ENCODE measurements around the gene SORCS2.

The SORCS2 gene

DNA sequence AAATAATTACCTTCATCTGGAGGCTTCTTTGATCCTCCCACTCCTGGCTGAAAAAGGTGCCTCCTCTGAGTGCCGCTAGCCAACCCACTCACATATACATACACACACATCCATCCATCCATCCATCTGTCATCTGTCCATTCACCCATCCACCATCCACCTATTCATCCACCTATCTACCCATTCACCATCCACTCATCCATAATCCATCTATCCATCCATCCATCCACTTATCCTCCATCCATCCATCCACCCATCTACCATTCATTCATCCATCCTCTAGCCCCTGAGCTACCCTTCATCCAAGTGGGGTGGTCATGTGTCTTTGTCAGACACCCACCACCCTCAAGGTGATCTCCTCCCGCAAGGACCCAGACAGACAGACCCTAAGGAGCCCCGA lies 423.9 kb downstream of the SORCS2 start:
- H3K4me3 ChIP-seq (ENCODE audit: low read depth, low read length): no peak overlapping the region
- no peaks in the 10 kb centered on the region for H3K27me3 ChIP-seq (replicated peaks)
- H3K27ac ChIP-seq: no peak overlapping the region
- in situ Hi-C loops (cut with HindIII; ENCODE audit: low pct_ligation_motif_present, low sequenced_read_pairs): no loop called here
- no peak for TF ChIP-seq CTCF (IDR thresholded peaks at IDR 0.05; ENCODE audit: low read depth, low read length, missing control alignments)
- no peaks in the 10 kb centered on the region for H3K36me3 ChIP-seq (replicated peaks)
- DNase-seq: no peak

DNA sequence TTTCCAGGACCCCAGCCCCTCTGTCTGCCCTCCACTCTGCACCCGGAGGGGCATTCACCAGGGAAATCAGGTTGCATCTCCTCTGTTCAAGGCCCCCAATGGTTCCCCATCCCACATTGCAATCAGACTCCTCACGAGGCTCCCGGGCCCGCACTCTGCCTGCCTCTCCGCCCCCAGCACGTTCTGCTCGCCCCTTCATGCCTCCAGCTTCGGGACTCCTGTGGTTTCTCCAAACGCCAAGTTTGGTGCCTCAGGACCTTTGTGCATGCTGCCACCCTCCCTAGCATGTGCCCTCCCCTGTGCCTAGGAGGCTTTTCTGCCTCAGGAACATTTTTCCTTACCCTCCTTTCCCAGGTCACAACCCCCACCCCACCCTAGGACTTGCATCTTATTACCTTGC lies 426.0 kb downstream of the SORCS2 start:
- DNase-seq: no peak
- in situ Hi-C loops (cut with HindIII; ENCODE audit: low pct_ligation_motif_present, low sequenced_read_pairs): no loop called here
- no peak for TF ChIP-seq CTCF (IDR thresholded peaks at IDR 0.05; ENCODE audit: low read depth, low read length, missing control alignments)
- Histone ChIP-seq H3K4me3 (ENCODE audit: low read depth, low read length) (no peak overlapping the region), H3K27ac (no peak overlapping the region), H3K36me3 (replicated peaks) (no peaks in the 10 kb centered on the region), H3K27me3 (replicated peaks) (no peaks in the 10 kb centered on the region)

DNA sequence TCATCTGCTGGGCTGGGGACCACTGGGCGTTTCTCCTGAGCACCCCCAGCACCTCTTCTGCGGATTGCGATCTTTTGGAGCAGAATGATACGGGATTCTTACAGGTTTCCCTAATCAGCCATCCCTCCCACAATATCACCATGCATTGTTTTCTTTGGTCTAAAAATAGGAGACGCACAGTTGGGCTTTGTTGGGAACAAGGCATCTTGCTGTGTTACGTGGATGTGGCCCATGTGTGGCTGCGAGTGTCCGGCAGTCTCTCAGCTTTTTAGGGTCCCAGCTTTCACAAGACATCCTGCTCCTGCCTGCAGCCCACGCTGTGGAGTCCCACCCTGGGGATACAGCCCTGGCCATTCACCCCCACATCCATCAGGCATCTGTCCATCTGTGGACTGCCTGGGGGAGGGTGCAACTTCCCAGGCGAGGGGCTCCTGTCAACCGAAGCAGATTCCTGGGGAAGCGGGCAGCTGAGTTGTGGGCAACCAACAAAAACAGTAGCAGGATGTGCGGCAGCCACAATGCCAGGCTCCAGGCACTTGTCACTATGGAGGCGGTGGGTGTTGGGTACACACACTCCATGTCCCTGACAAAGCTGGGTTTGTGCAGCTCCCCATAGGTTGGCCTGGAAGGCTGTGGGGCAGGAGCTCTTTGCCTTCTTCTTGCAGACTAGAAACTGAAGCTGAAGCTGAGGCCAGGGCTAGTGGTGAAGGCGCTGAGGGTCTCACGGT lies 427.9 kb downstream of the SORCS2 start:
- no peak for TF ChIP-seq CTCF (IDR thresholded peaks at IDR 0.05; ENCODE audit: low read depth, low read length, missing control alignments)
- in situ Hi-C loops (cut with HindIII; ENCODE audit: low pct_ligation_motif_present, low sequenced_read_pairs): no loop called here

GRCh38 chr4:7620814-7621176 lies 428.5 kb downstream of the SORCS2 start:
- no peak overlapping the region for H3K27ac ChIP-seq
- no peaks in the 10 kb centered on the region for H3K36me3 ChIP-seq (replicated peaks)
- DNase-seq: no peak
- TF ChIP-seq CTCF (IDR thresholded peaks at IDR 0.05; ENCODE audit: low read depth, low read length, missing control alignments): no peak
- H3K27me3 ChIP-seq (replicated peaks): no peaks in the 10 kb centered on the region
- in situ Hi-C loops (cut with HindIII; ENCODE audit: low pct_ligation_motif_present, low sequenced_read_pairs): no loop called here
- H3K4me3 ChIP-seq (ENCODE audit: low read depth, low read length): no peak overlapping the region

More for the DNA sequence above, 427.9 kb downstream of the SORCS2 start:
- H3K27me3 ChIP-seq (replicated peaks): no peaks in the 10 kb centered on the region
- DNase-seq: no peak
- no peak overlapping the region for H3K27ac ChIP-seq
- no peaks in the 10 kb centered on the region for H3K36me3 ChIP-seq (replicated peaks)
- H3K4me3 ChIP-seq (ENCODE audit: low read depth, low read length): no peak overlapping the region

- in situ Hi-C loops (cut with HindIII; ENCODE audit: low pct_ligation_motif_present, low sequenced_read_pairs): no loop called here
- no peak for DNase-seq
- Histone ChIP-seq H3K27ac (no peak overlapping the region), H3K36me3 (replicated peaks) (no peaks in the 10 kb centered on the region), H3K27me3 (replicated peaks) (no peaks in the 10 kb centered on the region), H3K4me3 (ENCODE audit: low read depth, low read length) (no peak overlapping the region)
- TF ChIP-seq CTCF (IDR thresholded peaks at IDR 0.05; ENCODE audit: low read depth, low read length, missing control alignments): no peak
These were observed 429.1 kb downstream of the SORCS2 start for GRCh38 chr4:7621252-7622035.

Measured in brain microvascular endothelial cell (primary cell).